Mucosa of descending colon (tissue), 3 donors: ENCODE data around the gene PARP8. TPM values are rescaled to one million over a fixed set of nuclear protein-coding genes. Genes with fewer than 3 reads are reported as not detected.
"Not testable (repeated sequence)": the region's sequence is repeated elsewhere in the genome, so short reads cannot be mapped to it uniquely, and the experiment has no call there.

Source experiments
- ATAC-seq: fragments of 200-7000 bp; cut with Tn5 transposase; one replicate; pipeline ENCODE4 v1.9.1; 2020; ENCODE audit warnings: mild to moderate bottlenecking, moderate library complexity
- DNase-seq, 3 donors: peaks; one replicate each; pipeline ENCODE4 v3.0.0-alpha.2; 2020
- H3K36me3 ChIP-seq: fragments of 200-600 bp; one replicate; pipeline ENCODE4 v1.8.0; 2021; ENCODE audit warnings: low read depth, mild to moderate bottlenecking
- H3K4me1 ChIP-seq: fragments of 200-600 bp; one replicate; pipeline ENCODE4 v1.8.0; 2021; ENCODE audit warnings: low read depth, mild to moderate bottlenecking
- H3K4me3 ChIP-seq: fragments of 200-600 bp; one replicate; pipeline ENCODE4 v1.8.0; 2021; ENCODE audit warnings: mild to moderate bottlenecking
- H3K9me3 ChIP-seq: fragments of 200-600 bp; one replicate; pipeline ENCODE4 v1.8.0; 2021; ENCODE audit warnings: mild to moderate bottlenecking
- CTCF ChIP-seq: fragments of 200-600 bp; IDR thresholded peaks from one replicate; pipeline ENCODE4 v1.8.0; 2022; ENCODE audit warnings: antibody characterized with exemption, mild to moderate bottlenecking
- intact Hi-C, 2 donors: fragments of 100-400 bp; cut with DNase I in 1 of 2; cut with micrococcal nuclease in 1 of 2; formaldehyde crosslinking; loops; one replicate each; pipeline versions ENCODE4 v1.11.0 to v1.11.1; 2022; cut with DNase I, micrococcal nuclease
- total RNA-seq, 3 donors: library from RNA; stranded (reverse); fragmentation: NEBNext Ultra II Directional in 2 of 3; extraction: Animal tissue kit (Norgen Biotek cat#: 25700) in 2 of 3; gene quantifications; one replicate each; pipeline versions ENCODE4 v1.2.1 to v1.2.4, GENCODE V29; 2021 to 2023
- donor health status: DM: no; HTN: no; CAD: no; lungs with moderate emphysema.
- donor health status: DM: no; HTN: no; CAD: no.
- donor health status: DM: no; HTN: yes; CAD: no.

Gene PARP8
- total RNA-seq, 3 donors from 2014 or later, result 7.4 to 29.3 (median 20.1) TPM

GRCh38 chr5:50766967-50767366 lies 100.5 kb downstream of the PARP8 start:
- H3K36me3 ChIP-seq, result no peaks in the 10 kb centered on the region
- no peak for ATAC-seq
- TF ChIP-seq CTCF, result no peak

GRCh38 chr5:50767588-50767987 lies 101.2 kb downstream of the PARP8 start:
- Histone ChIP-seq H3K36me3 (no peaks in the 10 kb centered on the region), H3K4me3 (no peak overlapping the region), H3K4me1 (no peaks in the 10 kb centered on the region), H3K9me3 (no peaks in the 10 kb centered on the region)
- TF ChIP-seq CTCF, result no peak
- DNase-seq (no peak), ATAC-seq (no peak)
- intact Hi-C loops, result no loop called here

More at GRCh38 chr5:50766967-50767366, 100.5 kb downstream of the PARP8 start:
- intact Hi-C loops, result no loop called here
- H3K4me3 ChIP-seq, result no peak overlapping the region
- no peaks in the 10 kb centered on the region for H3K4me1 ChIP-seq
- no peak for DNase-seq
- no peaks in the 10 kb centered on the region for H3K9me3 ChIP-seq

- Histone ChIP-seq H3K4me1 (no peaks in the 10 kb centered on the region), H3K36me3 (no peaks in the 10 kb centered on the region), H3K9me3 (peaks cover 3% of the 10 kb centered on the region), H3K4me3 (no peak overlapping the region)
- no peak for TF ChIP-seq CTCF
- DNase-seq (no peak), ATAC-seq (no peak)
- intact Hi-C loops, result no loop called here
Measured at GRCh38 chr5:50768634-50769033, 102.2 kb downstream of the PARP8 start.

- ATAC-seq, result no peak
- no peak for DNase-seq
- Histone ChIP-seq H3K36me3 (no peaks in the 10 kb centered on the region), H3K4me1 (no peaks in the 10 kb centered on the region), H3K4me3 (no peak overlapping the region), H3K9me3 (peaks cover 5% of the 10 kb centered on the region)
- no peak for TF ChIP-seq CTCF
- intact Hi-C loops, result no loop called here
Measured at GRCh38 chr5:50770441-50770840, 104.0 kb downstream of the PARP8 start.

GRCh38 chr5:50774446-50775175 lies 108.2 kb downstream of the PARP8 start:
- H3K4me1 ChIP-seq, ATAC-seq, H3K36me3 ChIP-seq, H3K9me3 ChIP-seq, H3K4me3 ChIP-seq, intact Hi-C loops: not testable (repeated sequence)
- peak in 1 of 3 donors; percentile 41 for DNase-seq

- ATAC-seq, result no peak
- Histone ChIP-seq H3K9me3 (no peaks in the 10 kb centered on the region), H3K4me3 (no peak overlapping the region), H3K4me1 (no peaks in the 10 kb centered on the region), H3K36me3 (no peaks in the 10 kb centered on the region)
- DNase-seq, result no peak
- intact Hi-C loops, result no loop called here
- no peak for TF ChIP-seq CTCF
Measured at GRCh38 chr5:50786073-50786472, 119.6 kb downstream of the PARP8 start.
